Heart left ventricle (tissue), 16 donors: Measurements from ENCODE around the gene PRDX5. TPM values are rescaled to one million over a fixed set of nuclear protein-coding genes. Genes with fewer than 3 reads are reported as not detected.
"Not testable (repeated sequence)": the region's sequence is repeated elsewhere in the genome, so short reads cannot be mapped to it uniquely, and the experiment has no call there.

Source experiments
- ATAC-seq, 4 donors: fragments of 200-7000 bp; cut with Tn5 transposase; one replicate each; pipeline ENCODE4 v1.9.1; 2020 to 2022; ENCODE audit warnings: moderate library complexity in 4 of 4, mild to moderate bottlenecking in 3 of 4, moderate number of reproducible peaks in 1 of 4
- DNase-seq, 5 donors: peaks; one replicate each; pipeline ENCODE4 v3.0.0-alpha.2; 2020
- H3K27ac ChIP-seq, 12 donors: fragments of 200-600 bp; sonication (generic) in 4 of 12; one replicate each; pipeline versions ENCODE4 v1.5.0 to v1.8.0; 2016 to 2022; ENCODE audit warnings: mild to moderate bottlenecking in 2 of 12
- H3K27me3 ChIP-seq, 9 donors: fragments of 200-600 bp; sonication (generic) in 2 of 9; one replicate each; pipeline versions ENCODE4 v1.5.1 to v1.8.0; 2016 to 2022; ENCODE audit warnings: mild to moderate bottlenecking in 3 of 9
- H3K36me3 ChIP-seq, 9 donors: fragments of 200-600 bp; sonication (generic) in 2 of 9; one replicate each; pipeline versions ENCODE4 v1.5.0 to v1.8.0; 2018 to 2022; ENCODE audit warnings: mild to moderate bottlenecking in 2 of 9
- H3K4me1 ChIP-seq, 12 donors: fragments of 200-600 bp; sonication (generic) in 4 of 12; one replicate each; pipeline versions ENCODE4 v1.5.0 to v1.8.0; 2016 to 2022; ENCODE audit warnings: mild to moderate bottlenecking in 3 of 12
- H3K4me3 ChIP-seq, 12 donors: fragments of 200-600 bp; sonication (generic) in 4 of 12; one replicate each; pipeline versions ENCODE4 v1.5.0 to v1.8.0; 2017 to 2022; ENCODE audit warnings: mild to moderate bottlenecking in 9 of 12, moderate library complexity in 4 of 12
- H3K9me3 ChIP-seq, 12 donors: fragments of 200-600 bp; sonication (generic) in 4 of 12; one replicate each; pipeline versions ENCODE4 v1.5.0 to v1.8.0; 2016 to 2022; ENCODE audit warnings: mild to moderate bottlenecking in 1 of 12
- CTCF ChIP-seq, 12 donors: fragments of 200-600 bp; sonication (generic) in 4 of 12; IDR thresholded peaks; one replicate each; pipeline versions ENCODE4 v1.5.0 to v1.8.0; 2018 to 2022; ENCODE audit warnings: antibody characterized with exemption in 12 of 12, mild to moderate bottlenecking in 5 of 12
- POLR2A ChIP-seq, 2 donors: fragments of 450-650 bp; IDR thresholded peaks; one replicate each; pipeline ENCODE4 v1.6.1; 2017; ENCODE audit warnings: antibody characterized with exemption in 2 of 2, mild to moderate bottlenecking in 2 of 2, moderate library complexity in 2 of 2
- WGBS, 4 donors: extraction: QIAGEN DNeasy Blood & Tissue Kit in 2 of 4; methylation state at CpG; one replicate each; pipeline versions ENCODE4 v1.1.5 to v1.1.7; 2013 to 2018; 5-methylcytosine and 5-hydroxymethylcytosine counted together
- intact Hi-C, 10 donors: fragments of 100-400 bp; cut with DNase I; formaldehyde crosslinking; loops; one replicate each; pipeline versions ENCODE4 v1.11.1 to v1.14.2; 2022
- polyA plus RNA-seq, 2 donors: library from polyadenylated mRNA; stranded (reverse); fragments of 200-250 nt; gene quantifications; one replicate each; pipeline ENCODE4 v1.2.3, GENCODE V29; 2013
- total RNA-seq, 9 donors: library from RNA; depleted of rRNA in 2 of 9; stranded (reverse); fragments of >200 nt in 2 of 9; fragmentation: NEBNext Ultra II Directional in 3 of 9; extraction: Animal tissue kit (Norgen Biotek cat#: 25700) in 3 of 9; gene quantifications; one replicate each; pipeline versions ENCODE4 v1.1.0 to v1.2.4, GENCODE V29; 2016 to 2023
- donor health status: ischemic (EF 13 %, LVEDD 7.1; RV severe dilation, severe dysfunction).
- donor health status: healthy with polysubstance abuse.
- donor health status: DM: no; HTN: yes; CAD: no.
- donor health status: DM: no; HTN: no; CAD: no.
- donor health status: ischemic (EF 25% LVEDD 6.9; RV normal size, moderate dysfunction).
- donor health status: ischemic (EF 25% LVEDD 5.7; RV mildly dilated, moderate dysfunction).
- donor health status: healthy.
- donor health status: DM: yes; HTN: yes; CAD: no.
- donor health status: ischemic (EF 35%, LVEDD 5.7; RV mildly dilated, moderate dysfunction).
- donor health status: nonischemic (EF 11% LVEDD 7.7; RV severe dilation, severe dysfunction).
- donor health status: DM: yes; HTN: yes; CAD: no.
- donor health status: PGD.
- donor health status: ischemic (EF 29% LVEDD 5.4; RV normal size, mild dysfunction).
- donor health status: nonischemic (EF 23%, LVEDD 6.1; RV moderate dilation, normal function).

The PRDX5 gene
- total and polyA plus RNA-seq, 11 donors: 220 to 882 (median 294) TPM

GRCh38 chr11:64313491-64314145, 4.3 kb upstream of the PRDX5 start:
- no peaks in the 10 kb centered on the region for H3K27me3 ChIP-seq
- WGBS, 4 donors: 55 to 63% (median 62%) methylated on average over 14 to 18 of the region's 18 CpGs
- TF ChIP-seq POLR2A (IDR thresholded peaks at IDR 0.05): no peak
- H3K4me3 ChIP-seq: peak overlapping the region in 10 of 12 donors; percentile 5 to 53 (median 33)
- peaks cover 0 to 45% (median 25%) of the 10 kb centered on the region in 9 donors for H3K36me3 ChIP-seq
- H3K4me1 ChIP-seq: peaks cover 0 to 43% (median 27%) of the 10 kb centered on the region in 12 donors
- peak; percentile 58 to 81 (median 80) for DNase-seq
- intact Hi-C loops: no loop called here
- no peaks in the 10 kb centered on the region for H3K9me3 ChIP-seq
- peak in 3 of 4 donors; percentile 2 to 15 (median 5) for ATAC-seq
- H3K27ac ChIP-seq: peak overlapping the region in 11 of 12 donors; percentile 40 to 75 (median 64)

DNA sequence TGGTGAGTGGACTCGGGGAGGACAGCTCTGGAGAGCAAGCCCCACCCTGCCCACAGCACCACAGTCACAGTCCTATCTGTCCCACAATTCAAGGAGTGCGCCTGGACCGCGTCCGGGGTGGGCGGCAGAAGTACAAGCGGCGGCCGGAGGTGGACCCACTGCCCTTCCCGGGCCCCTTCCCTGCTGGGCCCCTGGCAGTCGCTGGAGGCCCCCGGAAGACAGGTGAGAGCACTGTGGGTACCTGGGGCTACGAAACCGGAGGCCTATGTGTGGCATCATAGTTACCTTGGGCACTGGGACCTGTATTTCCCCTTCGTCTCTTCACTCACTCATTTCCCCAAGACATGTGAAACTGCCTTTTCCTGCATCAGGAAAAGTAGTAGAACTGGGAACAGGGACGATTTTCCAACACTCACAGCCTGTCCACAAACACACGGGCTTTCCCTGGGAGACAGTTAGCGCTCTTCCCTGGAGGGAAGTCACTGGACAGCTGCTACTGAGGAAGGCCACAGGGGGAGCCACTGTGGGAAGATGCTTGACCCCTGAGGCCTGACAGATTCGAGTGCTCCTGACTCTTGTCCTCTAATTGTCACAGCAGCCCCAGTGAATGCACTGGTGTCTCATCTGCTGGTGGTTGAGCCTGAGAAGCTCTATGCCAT, 3.6 kb upstream of the PRDX5 start:
- Histone ChIP-seq H3K9me3 (no peaks in the 10 kb centered on the region), H3K27ac (peak overlapping the region in 11 of 12 donors; percentile 40 to 75 (median 64)), H3K27me3 (no peaks in the 10 kb centered on the region), H3K4me3 (peak overlapping the region in 9 of 12 donors; percentile 7 to 53 (median 34)), H3K4me1 (peaks cover 0 to 49% (median 32%) of the 10 kb centered on the region in 12 donors), H3K36me3 (peaks cover 0 to 41% (median 25%) of the 10 kb centered on the region in 9 donors)
- 75 to 81% (median 80%) methylated on average over 19 of the region's 19 CpGs for WGBS, 4 donors
- ATAC-seq (no peak), DNase-seq (no peak)
- intact Hi-C loops: no loop called here
- TF ChIP-seq CTCF (IDR thresholded peaks at IDR 0.05): peak in 1 of 12 donors; percentile 10
- TF ChIP-seq POLR2A (IDR thresholded peaks at IDR 0.05): no peak

DNA sequence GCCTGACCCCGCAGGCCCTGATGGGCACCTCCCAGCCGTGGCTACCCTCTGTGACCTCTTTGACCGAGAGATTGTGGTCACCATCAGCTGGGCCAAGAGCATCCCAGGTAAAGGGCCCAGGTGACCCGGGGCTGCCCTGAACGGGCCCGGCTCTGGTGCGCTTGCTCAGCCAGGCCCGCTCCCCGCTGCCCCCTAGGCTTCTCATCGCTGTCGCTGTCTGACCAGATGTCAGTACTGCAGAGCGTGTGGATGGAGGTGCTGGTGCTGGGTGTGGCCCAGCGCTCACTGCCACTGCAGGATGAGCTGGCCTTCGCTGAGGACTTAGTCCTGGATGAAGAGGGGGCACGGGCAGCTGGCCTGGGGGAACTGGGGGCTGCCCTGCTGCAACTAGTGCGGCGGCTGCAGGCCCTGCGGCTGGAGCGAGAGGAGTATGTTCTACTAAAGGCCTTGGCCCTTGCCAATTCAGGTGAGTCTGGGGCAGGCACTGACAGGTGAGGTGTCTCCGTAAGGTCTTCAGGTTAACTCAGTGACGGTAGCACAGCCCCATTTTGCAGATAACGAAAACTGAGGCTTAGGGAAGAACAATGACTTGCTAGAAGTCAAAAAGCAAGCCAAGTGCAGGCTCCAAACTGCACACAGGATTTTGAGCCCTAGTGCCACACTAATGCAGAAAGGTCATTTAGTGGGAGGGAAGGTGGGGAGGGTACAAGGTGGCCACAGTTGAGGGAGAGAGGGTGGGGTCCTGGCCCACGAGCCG, 2.9 kb upstream of the PRDX5 start:
- 88 to 93% (median 88%) methylated on average over 13 to 24 of the region's 24 CpGs for WGBS, 4 donors
- Histone ChIP-seq H3K27me3 (no peaks in the 10 kb centered on the region), H3K4me3 (no peak overlapping the region), H3K36me3 (peaks cover 0 to 41% (median 25%) of the 10 kb centered on the region in 9 donors), H3K27ac (peak overlapping the region in 4 of 12 donors; percentile 54 to 70 (median 63)), H3K9me3 (no peaks in the 10 kb centered on the region), H3K4me1 (peaks cover 0 to 53% (median 34%) of the 10 kb centered on the region in 12 donors)
- intact Hi-C loops: loop anchor here in 4 of 10 donors (5.0 kb wide), 2 partner anchors 37 to 42 kb away; partner anchors contain the start of gene RPS6KA4 (in 3 of the 4)
- DNase-seq (no peak), ATAC-seq (no peak)
- no peak for TF ChIP-seq CTCF (IDR thresholded peaks at IDR 0.05)
- no peak for TF ChIP-seq POLR2A (IDR thresholded peaks at IDR 0.05)

GRCh38 chr11:64315667-64316526, 2.0 kb upstream of the PRDX5 start:
- H3K4me3 ChIP-seq: peak overlapping the region in 1 of 12 donors; percentile 92
- intact Hi-C loops: loop anchor here in 4 of 10 donors (5.0 kb wide), 2 partner anchors 36 to 41 kb away; partner anchors contain the start of gene RPS6KA4 (in 3 of the 4)

More at GRCh38 chr11:64315667-64316526, 2.0 kb upstream of the PRDX5 start:
- peaks cover 0 to 53% (median 34%) of the 10 kb centered on the region in 12 donors for H3K4me1 ChIP-seq
- peak overlapping the region in 2 of 12 donors; percentile 99 for H3K27ac ChIP-seq
- not testable (repeated sequence) for ATAC-seq, H3K27me3 ChIP-seq, DNase-seq, H3K9me3 ChIP-seq
- peaks cover 0 to 38% (median 32%) of the 10 kb centered on the region in 9 donors for H3K36me3 ChIP-seq
- 73 to 80% (median 77%) methylated on average over 21 to 25 of the region's 25 CpGs for WGBS, 4 donors
